H9 (cell line): ENCODE measurements around the gene SF3B5. TPM values are rescaled to one million over a fixed set of nuclear protein-coding genes. Genes with fewer than 3 reads are reported as not detected.

ENCODE experiments used
- DNase-seq: peaks from one replicate; pipeline ENCODE4 v3.0.0-alpha.2; 2017
- H2AFZ ChIP-seq: one replicate; pipeline ENCODE4 v1.6.1; 2013; ENCODE audit warnings: mild to moderate bottlenecking, low read length, control low read depth, moderate library complexity
- H2AK5ac ChIP-seq: 2 replicates; pipeline ENCODE4 v1.6.1; 2013; ENCODE audit warnings: low read length, control low read depth, mixed read lengths; ENCODE audit not compliant: insufficient read length
- H2BK120ac ChIP-seq: one replicate; pipeline ENCODE4 v1.6.1; 2013; ENCODE audit warnings: low read depth, mild to moderate bottlenecking, low read length, control low read depth, inconsistent platforms; ENCODE audit not compliant: poor library complexity, severe bottlenecking
- H2BK12ac ChIP-seq: 2 replicates; pipeline ENCODE4 v1.6.1; 2013; ENCODE audit warnings: low read length, control low read depth, mixed read lengths, low read depth; ENCODE audit not compliant: insufficient read length
- H2BK15ac ChIP-seq: 2 replicates; pipeline ENCODE4 v1.6.1; 2013; ENCODE audit warnings: low read depth, low read length, control low read depth
- H2BK20ac ChIP-seq: one replicate; pipeline ENCODE4 v1.6.1; 2013; ENCODE audit warnings: low read depth, mild to moderate bottlenecking, low read length, control low read depth, inconsistent platforms; ENCODE audit not compliant: poor library complexity, severe bottlenecking
- H2BK5ac ChIP-seq: 2 replicates; pipeline ENCODE4 v1.6.1; 2013; ENCODE audit warnings: low read length, control low read depth, mixed read lengths; ENCODE audit not compliant: insufficient read length
- H3K14ac ChIP-seq: 2 replicates; pipeline ENCODE4 v1.6.1; 2013; ENCODE audit warnings: low read length, control low read depth; ENCODE audit not compliant: insufficient read depth
- H3K18ac ChIP-seq: 2 replicates; pipeline ENCODE4 v1.6.1; 2013; ENCODE audit warnings: low read depth, mild to moderate bottlenecking, mixed read lengths, low read length, control low read depth; ENCODE audit not compliant: insufficient read length
- H3K23ac ChIP-seq: 2 replicates; pipeline ENCODE4 v1.6.1; 2013; ENCODE audit warnings: low read length, control low read depth, mixed read lengths, low read depth; ENCODE audit not compliant: insufficient read length
- H3K23me2 ChIP-seq: 2 replicates; pipeline ENCODE4 v1.6.1; 2013; ENCODE audit warnings: low read depth, mild to moderate bottlenecking, mixed read lengths, low read length, control low read depth; ENCODE audit not compliant: insufficient read length, poor library complexity, severe bottlenecking
- H3K27ac ChIP-seq: 2 replicates; pipeline ENCODE4 v1.5.1; 2013; ENCODE audit warnings: low read length, control low read depth, mixed read lengths, low read depth; ENCODE audit not compliant: insufficient read length
- H3K27me3 ChIP-seq: 2 replicates; pipeline ENCODE4 v1.6.1; 2013; ENCODE audit warnings: low read length, control low read depth, inconsistent platforms; ENCODE audit not compliant: insufficient read depth
- H3K4ac ChIP-seq: 2 replicates; pipeline ENCODE4 v1.6.1; 2013; ENCODE audit warnings: low read depth, mild to moderate bottlenecking, control low read depth, inconsistent platforms, low read length, moderate library complexity
- H3K4me1 ChIP-seq: 2 replicates; pipeline ENCODE4 v1.6.1; 2013; ENCODE audit warnings: low read length, control low read depth, inconsistent platforms; ENCODE audit not compliant: insufficient read depth
- H3K4me2 ChIP-seq: 2 replicates; pipeline ENCODE4 v1.6.1; 2013; ENCODE audit warnings: low read length, control low read depth, mixed read lengths; ENCODE audit not compliant: insufficient read length, insufficient read depth
- H3K56ac ChIP-seq: 2 replicates; pipeline ENCODE4 v1.6.1; 2013; ENCODE audit warnings: low read depth, mild to moderate bottlenecking, mixed read lengths, low read length, control low read depth; ENCODE audit not compliant: insufficient read length
- H3K79me1 ChIP-seq: 2 replicates; pipeline ENCODE4 v1.6.1; 2013; ENCODE audit warnings: low read depth, mild to moderate bottlenecking, moderate library complexity, low read length, control low read depth, inconsistent platforms; ENCODE audit not compliant: insufficient read depth, poor library complexity, severe bottlenecking
- H3K79me2 ChIP-seq: 2 replicates; pipeline ENCODE4 v1.6.1; 2013; ENCODE audit warnings: low read length, control low read depth, inconsistent platforms; ENCODE audit not compliant: insufficient read depth
- H3K9ac ChIP-seq: 2 replicates; pipeline ENCODE4 v1.6.1; 2013; ENCODE audit warnings: low read length, control low read depth, mixed read lengths; ENCODE audit not compliant: insufficient read length; ENCODE audit errors: extremely low read depth
- H3K9me3 ChIP-seq: one replicate; pipeline ENCODE4 v1.6.1; 2013; ENCODE audit warnings: low read depth, low read length, inconsistent platforms; ENCODE audit not compliant: control insufficient read depth
- H3T11ph ChIP-seq: one replicate; pipeline ENCODE4 v1.6.1; 2013; ENCODE audit warnings: mild to moderate bottlenecking, low read length, control low read depth, inconsistent platforms
- H4K20me1 ChIP-seq: one replicate; pipeline ENCODE4 v1.6.1; 2013; ENCODE audit not compliant: control insufficient read depth, insufficient read length, insufficient read depth
- H4K5ac ChIP-seq: 2 replicates; pipeline ENCODE4 v1.6.1; 2013; ENCODE audit warnings: low read depth, mild to moderate bottlenecking, mixed read lengths, low read length, control low read depth; ENCODE audit not compliant: insufficient read length
- H4K8ac ChIP-seq: replicated peaks from 2 replicates; pipeline ENCODE4 v1.6.1; 2013; ENCODE audit warnings: low read length, control low read depth, mixed read lengths, low read depth; ENCODE audit not compliant: insufficient read length
- H4K91ac ChIP-seq: 2 replicates; pipeline ENCODE4 v1.6.1; 2013; ENCODE audit warnings: low read depth, mild to moderate bottlenecking, moderate library complexity, mixed read lengths, low read length, control low read depth; ENCODE audit not compliant: insufficient read length
- H3K27ac Mint-ChIP-seq, 3 experiments: 2 replicates in 2 of 3; 3 replicates in 1 of 3; pipeline ENCODE4 v1.8.0; 2020 to 2021; ENCODE audit warnings: mixed read lengths in 3 of 3, mild to moderate bottlenecking in 1 of 3, moderate library complexity in 1 of 3
- H3K27me3 Mint-ChIP-seq: 2 replicates; pipeline ENCODE4 v1.8.0; 2021; ENCODE audit warnings: low read depth, mild to moderate bottlenecking, moderate library complexity, mixed read lengths
- H3K36me3 Mint-ChIP-seq, 3 experiments: 2 replicates in 2 of 3; 3 replicates in 1 of 3; pipeline ENCODE4 v1.8.0; 2020 to 2021; ENCODE audit warnings: low read depth in 3 of 3, mixed read lengths in 3 of 3; ENCODE audit not compliant: insufficient read depth in 1 of 3
- H3K4me1 Mint-ChIP-seq, 2 experiments: 2 replicates each; pipeline ENCODE4 v1.8.0; 2020; ENCODE audit warnings: mixed read lengths in 2 of 2
- H3K4me3 Mint-ChIP-seq, 2 experiments: 2 replicates in 1 of 2; 3 replicates in 1 of 2; pipeline ENCODE4 v1.8.0; 2020 to 2021; ENCODE audit warnings: mild to moderate bottlenecking in 2 of 2, mixed read lengths in 2 of 2, moderate library complexity in 1 of 2
- H3K9me3 Mint-ChIP-seq, 2 experiments: 2 replicates in 1 of 2; 3 replicates in 1 of 2; pipeline ENCODE4 v1.8.0; 2020; ENCODE audit warnings: mild to moderate bottlenecking in 2 of 2, mixed read lengths in 2 of 2, moderate library complexity in 1 of 2
- WGBS: extraction: QIAGEN DNeasy Blood & Tissue Kit; methylation state at CpG from one replicate; pipeline ENCODE4 v1.1.7; 2013; ENCODE audit warnings: missing lambda C conversion rate, low lambda C conversion rate, mixed read lengths; ENCODE audit not compliant: insufficient read length; ENCODE audit errors: extremely low coverage; 5-methylcytosine and 5-hydroxymethylcytosine counted together
- total RNA-seq: library from RNA; stranded (reverse); gene quantifications from 2 replicates; pipeline ENCODE4 v1.2.1, GENCODE V29; 2021
- TF ChIP-seq, protein P1 (sequence below): fragments of 200-600 bp; sonication (generic); conservative IDR thresholded peaks from 3 replicates; pipeline ENCODE4 v1.8.0; 2021; ENCODE audit warnings: antibody characterized with exemption, mild to moderate bottlenecking

Gene SF3B5
- total RNA-seq, 1 experiment from 2014 or later: 145 TPM

DNA sequence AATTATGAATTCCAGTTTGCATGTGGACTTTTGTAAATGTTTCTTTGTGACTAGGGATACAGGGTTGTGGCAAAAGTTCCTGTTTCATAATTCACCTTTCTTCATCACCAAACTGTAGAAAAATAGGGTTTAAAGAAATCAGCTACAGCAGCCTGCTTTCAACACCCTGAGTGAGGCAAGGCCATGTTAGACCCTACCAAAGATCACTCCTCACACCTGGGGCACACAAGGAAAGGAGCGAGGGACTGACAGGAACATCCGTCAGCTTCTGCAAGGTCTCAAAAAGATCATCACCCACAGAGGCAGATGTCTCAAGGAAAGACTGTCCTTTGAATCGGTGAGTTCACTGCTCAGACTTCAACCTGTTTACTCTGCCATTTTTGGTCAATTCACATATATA, 44.4 kb upstream of the SF3B5 start:
- WGBS: no CpG with 5 or more reads among the region's 3 CpGs
- no peak overlapping the region for H3K56ac ChIP-seq
- no peaks in the 10 kb centered on the region for H3K9me3 Mint-ChIP-seq

More for the DNA sequence above, 44.4 kb upstream of the SF3B5 start:
- Histone ChIP-seq H3K9me3 (no peaks in the 10 kb centered on the region), H3K79me1 (no peaks in the 10 kb centered on the region), H3T11ph (no peak overlapping the region), H4K8ac (no peak overlapping the region), H3K4me2 (no peak overlapping the region), H3K18ac (no peak overlapping the region), H3K79me2 (no peaks in the 10 kb centered on the region), H3K27me3 (no peaks in the 10 kb centered on the region), H4K20me1 (no peaks in the 10 kb centered on the region), H2BK5ac (no peak overlapping the region), H3K23ac (no peak overlapping the region), H3K27ac (no peak overlapping the region), H3K23me2 (no peaks in the 10 kb centered on the region), H4K5ac (no peak overlapping the region), H3K9ac (no peak overlapping the region), H2BK12ac (no peak overlapping the region), H2BK20ac (no peak overlapping the region), H3K4ac (no peak overlapping the region), H3K4me1 (no peaks in the 10 kb centered on the region), H2BK120ac (no peak overlapping the region), H4K91ac (no peak overlapping the region), H2AFZ (no peak overlapping the region), H2BK15ac (no peak overlapping the region), H2AK5ac (no peak overlapping the region), H3K14ac (no peak overlapping the region)
- DNase-seq: no peak
- Mint-ChIP-seq H3K4me3 (no peak overlapping the region), H3K27me3 (peaks cover 3% of the 10 kb centered on the region; the same call in 1 of the 2 replicates), H3K4me1 (no peaks in the 10 kb centered on the region), H3K36me3 (no peaks in the 10 kb centered on the region), H3K27ac (no peak overlapping the region)
- TF ChIP-seq, protein P1, sequence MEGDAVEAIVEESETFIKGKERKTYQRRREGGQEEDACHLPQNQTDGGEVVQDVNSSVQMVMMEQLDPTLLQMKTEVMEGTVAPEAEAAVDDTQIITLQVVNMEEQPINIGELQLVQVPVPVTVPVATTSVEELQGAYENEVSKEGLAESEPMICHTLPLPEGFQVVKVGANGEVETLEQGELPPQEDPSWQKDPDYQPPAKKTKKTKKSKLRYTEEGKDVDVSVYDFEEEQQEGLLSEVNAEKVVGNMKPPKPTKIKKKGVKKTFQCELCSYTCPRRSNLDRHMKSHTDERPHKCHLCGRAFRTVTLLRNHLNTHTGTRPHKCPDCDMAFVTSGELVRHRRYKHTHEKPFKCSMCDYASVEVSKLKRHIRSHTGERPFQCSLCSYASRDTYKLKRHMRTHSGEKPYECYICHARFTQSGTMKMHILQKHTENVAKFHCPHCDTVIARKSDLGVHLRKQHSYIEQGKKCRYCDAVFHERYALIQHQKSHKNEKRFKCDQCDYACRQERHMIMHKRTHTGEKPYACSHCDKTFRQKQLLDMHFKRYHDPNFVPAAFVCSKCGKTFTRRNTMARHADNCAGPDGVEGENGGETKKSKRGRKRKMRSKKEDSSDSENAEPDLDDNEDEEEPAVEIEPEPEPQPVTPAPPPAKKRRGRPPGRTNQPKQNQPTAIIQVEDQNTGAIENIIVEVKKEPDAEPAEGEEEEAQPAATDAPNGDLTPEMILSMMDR: no peak
